ENCODE measurements around the gene ADAM33.

DNA sequence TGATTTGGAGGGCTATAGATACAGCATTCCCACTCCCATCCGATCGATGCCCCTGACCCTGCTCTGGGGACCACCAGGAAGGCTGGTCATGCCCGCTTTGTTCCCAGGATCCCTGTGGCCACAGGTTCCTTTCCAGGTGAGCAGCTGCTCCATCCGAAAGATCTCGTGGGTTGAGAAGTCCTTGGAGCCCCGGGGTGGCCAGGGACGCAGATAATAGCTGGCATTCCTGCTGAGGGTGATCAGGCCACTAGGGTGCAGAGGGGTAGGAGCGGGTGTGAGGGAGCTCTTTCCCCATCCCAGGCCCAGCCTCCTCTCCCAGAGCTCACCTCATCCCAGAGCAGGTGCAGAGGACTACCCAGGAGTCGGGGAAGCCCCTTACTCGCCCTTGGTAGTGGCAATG is 7.4 kb downstream of the ADAM33 start:
- TF ChIP-seq, protein P1, sequence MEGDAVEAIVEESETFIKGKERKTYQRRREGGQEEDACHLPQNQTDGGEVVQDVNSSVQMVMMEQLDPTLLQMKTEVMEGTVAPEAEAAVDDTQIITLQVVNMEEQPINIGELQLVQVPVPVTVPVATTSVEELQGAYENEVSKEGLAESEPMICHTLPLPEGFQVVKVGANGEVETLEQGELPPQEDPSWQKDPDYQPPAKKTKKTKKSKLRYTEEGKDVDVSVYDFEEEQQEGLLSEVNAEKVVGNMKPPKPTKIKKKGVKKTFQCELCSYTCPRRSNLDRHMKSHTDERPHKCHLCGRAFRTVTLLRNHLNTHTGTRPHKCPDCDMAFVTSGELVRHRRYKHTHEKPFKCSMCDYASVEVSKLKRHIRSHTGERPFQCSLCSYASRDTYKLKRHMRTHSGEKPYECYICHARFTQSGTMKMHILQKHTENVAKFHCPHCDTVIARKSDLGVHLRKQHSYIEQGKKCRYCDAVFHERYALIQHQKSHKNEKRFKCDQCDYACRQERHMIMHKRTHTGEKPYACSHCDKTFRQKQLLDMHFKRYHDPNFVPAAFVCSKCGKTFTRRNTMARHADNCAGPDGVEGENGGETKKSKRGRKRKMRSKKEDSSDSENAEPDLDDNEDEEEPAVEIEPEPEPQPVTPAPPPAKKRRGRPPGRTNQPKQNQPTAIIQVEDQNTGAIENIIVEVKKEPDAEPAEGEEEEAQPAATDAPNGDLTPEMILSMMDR (IDR thresholded peaks at IDR 0.05; ENCODE audit: insufficient read depth, low read length, poor library complexity, severe bottlenecking) = no peak
- no peak for TF ChIP-seq EZH2phosphoT487 (conservative IDR thresholded peaks at IDR 0.05; ENCODE audit: low read length)
